Keratinocyte (primary cell): ENCODE results near the gene ZNF35. TPM values are rescaled to one million over a fixed set of nuclear protein-coding genes. Genes with fewer than 3 reads are reported as not detected.

Experiments
- DNase-seq: peaks from one replicate; pipeline ENCODE4 v3.0.0-alpha.2; 2011; ENCODE audit warnings: low read depth, missing footprints, low spot score
- FAIRE-seq: peaks from 2 replicates; lab custom pipeline; 2011; peaks lifted over from hg19 to GRCh38; lab: Jason Lieb, UNC
- H2AFZ ChIP-seq: 2 replicates; pipeline ENCODE4 v1.6.0; 2012; ENCODE audit warnings: low read length, control low read depth, inconsistent platforms; ENCODE audit not compliant: control insufficient read depth
- H3K27ac ChIP-seq: 2 replicates; pipeline ENCODE4 v1.5.1; 2011; ENCODE audit warnings: low read length; ENCODE audit not compliant: control insufficient read depth, insufficient read depth
- H3K27me3 ChIP-seq: 3 replicates; pipeline ENCODE4 v1.6.0; 2011; ENCODE audit warnings: low read length; ENCODE audit not compliant: control insufficient read depth, insufficient read depth; ENCODE audit errors: extremely low read depth
- H3K36me3 ChIP-seq, 2 experiments: 2 replicates in 1 of 2; 3 replicates in 1 of 2; pipeline ENCODE4 v1.5.1; 2011; ENCODE audit warnings: low read length in 2 of 2, mild to moderate bottlenecking in 1 of 2; ENCODE audit not compliant: control insufficient read depth in 2 of 2, insufficient read depth in 2 of 2; ENCODE audit errors: extremely low read depth in 1 of 2
- H3K4me1 ChIP-seq: 3 replicates; pipeline ENCODE4 v1.5.1; 2011; ENCODE audit warnings: low read length; ENCODE audit not compliant: control insufficient read depth, insufficient read depth; ENCODE audit errors: extremely low read depth
- H3K4me2 ChIP-seq: 3 replicates; pipeline ENCODE4 v1.6.0; 2011; ENCODE audit warnings: low read depth, low read length; ENCODE audit not compliant: control insufficient read depth, insufficient read depth; ENCODE audit errors: extremely low read depth
- H3K4me3 ChIP-seq, 3 experiments: fragments of 200-600 bp in 1 of 3; sonication (generic) in 1 of 3; 2 replicates in 2 of 3; 3 replicates in 1 of 3; pipeline ENCODE4 v1.5.1; 2011 to 2016; ENCODE audit warnings: low read length in 3 of 3, mild to moderate bottlenecking in 3 of 3, control low read depth in 2 of 3, inconsistent platforms in 1 of 3, low read depth in 1 of 3, mixed read lengths in 1 of 3, mixed run types in 1 of 3, moderate library complexity in 1 of 3; ENCODE audit not compliant: control insufficient read depth in 2 of 3, insufficient read depth in 2 of 3; ENCODE audit errors: extremely low read depth in 1 of 3
- H3K79me2 ChIP-seq: 2 replicates; pipeline ENCODE4 v1.6.0; 2012; ENCODE audit warnings: low read length; ENCODE audit not compliant: control insufficient read depth, insufficient read depth
- H3K9ac ChIP-seq: 3 replicates; pipeline ENCODE4 v1.6.0; 2011; ENCODE audit warnings: low read length; ENCODE audit not compliant: control insufficient read depth, insufficient read depth; ENCODE audit errors: extremely low read depth
- H3K9me1 ChIP-seq: 3 replicates; pipeline ENCODE4 v1.6.0; 2011; ENCODE audit warnings: low read length; ENCODE audit not compliant: control insufficient read depth, insufficient read depth; ENCODE audit errors: extremely low read depth
- H3K9me3 ChIP-seq: 2 replicates; pipeline ENCODE4 v1.5.1; 2012; ENCODE audit warnings: low read depth, low read length; ENCODE audit not compliant: control insufficient read depth
- H4K20me1 ChIP-seq: 3 replicates; pipeline ENCODE4 v1.6.0; 2011; ENCODE audit warnings: low read length; ENCODE audit not compliant: control insufficient read depth, insufficient read depth; ENCODE audit errors: extremely low read depth
- CTCF ChIP-seq, 3 experiments: IDR thresholded peaks in 1 of 3; conservative IDR thresholded peaks in 1 of 3; optimal IDR thresholded peaks in 1 of 3; 2 replicates in 2 of 3; 3 replicates in 1 of 3; pipeline versions ENCODE3 to v1.5.1; 2011; ENCODE audit warnings: low read length in 3 of 3, mild to moderate bottlenecking in 3 of 3, moderate library complexity in 2 of 3, control low read depth in 1 of 3, inconsistent platforms in 1 of 3; ENCODE audit not compliant: insufficient read depth in 2 of 3; ENCODE audit errors: extremely low read depth in 1 of 3
- EZH2 ChIP-seq: IDR thresholded peaks from one replicate; pipeline ENCODE4 v1.6.1; 2012; ENCODE audit warnings: inconsistent platforms, mild to moderate bottlenecking, low read length, moderate library complexity
- dilution Hi-C: fragments of 300-500 bp; cut with MboI; formaldehyde crosslinking; loops from one replicate; pipeline ENCODE4 v1.7.0; 2020; ENCODE audit warnings: low sequenced_read_pairs; ENCODE audit not compliant: extremely low pct_ligation_motif_present
- polyA plus RNA-seq, 5 experiments: library from polyadenylated mRNA; depleted of rRNA in 3 of 5; stranded (reverse) in 3 of 5; stranded (forward) in 1 of 5; unstranded in 1 of 5; fragments of >200 nt; gene quantifications; 1 replicate in 1 of 5; 2 replicates in 3 of 5; 3 replicates in 1 of 5; pipeline versions ENCODE4 v1.2.1 to v1.2.3, GENCODE V29; 2011 to 2012; ENCODE audit warnings: missing spikeins in 2 of 5, low read depth in 1 of 5, low replicate concordance in 1 of 5

Gene ZNF35
- polyA plus RNA-seq, 1 donor (not counting 4 experiments of a cell fraction or from before 2014, with no cell fraction given): 6.3 TPM

- Histone ChIP-seq H3K27ac (no peak overlapping the region), H4K20me1 (no peaks in the 10 kb centered on the region), H2AFZ (no peak overlapping the region), H3K4me1 (peaks cover 4% of the 10 kb centered on the region), H3K4me3 (no peak overlapping the region), H3K79me2 (no peaks in the 10 kb centered on the region), H3K9me1 (no peaks in the 10 kb centered on the region), H3K9ac (no peak overlapping the region), H3K9me3 (no peaks in the 10 kb centered on the region), H3K27me3 (no peaks in the 10 kb centered on the region), H3K4me2 (no peak overlapping the region), H3K36me3 (no peaks in the 10 kb centered on the region)
- no peak for DNase-seq
- dilution Hi-C loops: no loop called here
- TF ChIP-seq EZH2 (no peak), CTCF (optimal IDR thresholded peaks at IDR 0.05 in 1 of 3, IDR thresholded peaks at IDR 0.05 in 1 of 3, conservative IDR thresholded peaks at IDR 0.05 in 1 of 3; ENCODE audit: extremely low read depth in 1 of 3, insufficient read depth in 2 of 3, low read length in 3 of 3) (no peak)
- no peak for FAIRE-seq
These were observed 39.4 kb downstream of the ZNF35 start for GRCh38 chr3:44687898-44688297.

Other genes with a start within 250 kb of the ZNF35 start
- 3.0 to 3.3 TPM (median 3.3 TPM) in 3 replicates for gene ZNF445, start 171.1 kb upstream of the ZNF35 start, polyA plus RNA-seq
- gene ZKSCAN7, start 93.5 kb upstream of the ZNF35 start, polyA plus RNA-seq: 0.93 to 1.9 TPM (median 1.6 TPM) in 3 replicates
- gene ZNF660, start 63.8 kb upstream of the ZNF35 start, polyA plus RNA-seq: 0.01 to 0.05 TPM (median 0.02 TPM) in 3 replicates
- gene ZNF197, start 23.7 kb upstream of the ZNF35 start, polyA plus RNA-seq: 6.3 to 8.8 TPM (median 8.0 TPM) in 3 replicates
- gene ZNF502, start 63.9 kb downstream of the ZNF35 start, polyA plus RNA-seq: 3.3 to 4.9 TPM (median 4.8 TPM) in 3 replicates
- gene ZNF501, start 80.9 kb downstream of the ZNF35 start, polyA plus RNA-seq: 2.5 to 2.8 TPM (median 2.7 TPM) in 3 replicates
- gene KIAA1143, start 112.9 kb downstream of the ZNF35 start, polyA plus RNA-seq: 9.3 to 12.7 TPM (median 10.8 TPM) in 3 replicates
- gene KIF15, start 113.1 kb downstream of the ZNF35 start, polyA plus RNA-seq: 0.53 to 2.8 TPM (median 2.1 TPM) in 3 replicates
- 15.0 to 25.2 TPM (median 19.5 TPM) in 3 replicates for gene TMEM42, start 213.2 kb downstream of the ZNF35 start, polyA plus RNA-seq
- gene TGM4, start 225.9 kb downstream of the ZNF35 start, polyA plus RNA-seq: 1.3 to 2.2 TPM (median 1.3 TPM) in 3 replicates